ENCODE data around the gene PLD2.
A peak's percentile ranks its signal among the peaks of the same experiment; 100 is the strongest.

Gene PLD2

GRCh38 chr17:4840893-4841242 lies 33.9 kb downstream of the PLD2 start:
- peaks cover 0 to 3% (median 0%) of the 10 kb centered on the region in 5 donors for H3K36me3 ChIP-seq (ENCODE audit: control insufficient read depth in 5 of 5, insufficient read depth in 5 of 5, low read length in 5 of 5)
- H3K4me3 ChIP-seq (ENCODE audit: low read depth in 1 of 5, low read length in 5 of 5), result no peak overlapping the region
- H3K9me3 ChIP-seq (ENCODE audit: control insufficient read depth in 5 of 5, low read length in 5 of 5), result no peaks in the 10 kb centered on the region
- H3K4me1 ChIP-seq (ENCODE audit: control insufficient read depth in 5 of 5, insufficient read depth in 5 of 5, low read length in 5 of 5), result peaks cover 2 to 36% (median 22%) of the 10 kb centered on the region in 5 donors
- no peaks in the 10 kb centered on the region for H3K27me3 ChIP-seq (ENCODE audit: control insufficient read depth in 5 of 5, insufficient read depth in 4 of 5, low read length in 5 of 5)
- H3K27ac ChIP-seq (ENCODE audit: low read depth, low read length), result no peak overlapping the region
- H3K9ac ChIP-seq (ENCODE audit: low read length in 5 of 5), result peak overlapping the region in 1 of 5 donors; percentile 23

DNA sequence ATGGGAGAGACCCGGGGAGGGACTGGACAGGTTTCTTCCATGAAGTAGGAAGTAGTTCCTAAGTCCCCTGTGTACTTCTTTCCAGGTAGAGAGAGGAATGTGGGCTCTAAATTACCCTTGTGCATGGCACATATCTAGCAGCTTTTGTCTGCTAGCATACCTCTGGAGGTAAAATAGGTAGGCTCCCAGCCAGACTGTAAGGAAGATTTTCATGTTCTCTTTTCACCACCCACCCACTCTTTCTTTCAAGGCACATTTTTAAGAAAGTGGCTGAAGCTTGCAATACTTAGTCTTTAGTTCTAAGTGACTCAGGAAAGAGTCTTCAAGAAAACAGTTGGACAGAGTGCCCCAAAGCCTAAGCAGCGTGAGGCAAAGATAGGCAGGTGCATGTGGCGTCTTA lies 35.4 kb downstream of the PLD2 start:
- H3K4me1 ChIP-seq (ENCODE audit: control insufficient read depth in 5 of 5, insufficient read depth in 5 of 5, low read length in 5 of 5), result peaks cover 2 to 29% (median 17%) of the 10 kb centered on the region in 5 donors
- H3K4me3 ChIP-seq (ENCODE audit: low read depth in 1 of 5, low read length in 5 of 5), result no peak overlapping the region
- H3K27ac ChIP-seq (ENCODE audit: low read depth, low read length), result no peak overlapping the region
- peaks cover 0 to 6% (median 0%) of the 10 kb centered on the region in 5 donors for H3K36me3 ChIP-seq (ENCODE audit: control insufficient read depth in 5 of 5, insufficient read depth in 5 of 5, low read length in 5 of 5)
- no peak overlapping the region for H3K9ac ChIP-seq (ENCODE audit: low read length in 5 of 5)
- no peaks in the 10 kb centered on the region for H3K9me3 ChIP-seq (ENCODE audit: control insufficient read depth in 5 of 5, low read length in 5 of 5)
- no peaks in the 10 kb centered on the region for H3K27me3 ChIP-seq (ENCODE audit: control insufficient read depth in 5 of 5, insufficient read depth in 4 of 5, low read length in 5 of 5)

GRCh38 chr17:4843321-4844000 lies 36.5 kb downstream of the PLD2 start:
- Histone ChIP-seq H3K4me1 (ENCODE audit: control insufficient read depth in 5 of 5, insufficient read depth in 5 of 5, low read length in 5 of 5) (peaks cover 0 to 23% (median 6%) of the 10 kb centered on the region in 5 donors), H3K4me3 (ENCODE audit: low read depth in 1 of 5, low read length in 5 of 5) (no peak overlapping the region), H3K27me3 (ENCODE audit: control insufficient read depth in 5 of 5, insufficient read depth in 4 of 5, low read length in 5 of 5) (no peaks in the 10 kb centered on the region), H3K9me3 (ENCODE audit: control insufficient read depth in 5 of 5, low read length in 5 of 5) (no peaks in the 10 kb centered on the region), H3K36me3 (ENCODE audit: control insufficient read depth in 5 of 5, insufficient read depth in 5 of 5, low read length in 5 of 5) (peaks cover 0 to 3% (median 0%) of the 10 kb centered on the region in 5 donors), H3K9ac (ENCODE audit: low read length in 5 of 5) (no peak overlapping the region), H3K27ac (ENCODE audit: low read depth, low read length) (no peak overlapping the region)

DNA sequence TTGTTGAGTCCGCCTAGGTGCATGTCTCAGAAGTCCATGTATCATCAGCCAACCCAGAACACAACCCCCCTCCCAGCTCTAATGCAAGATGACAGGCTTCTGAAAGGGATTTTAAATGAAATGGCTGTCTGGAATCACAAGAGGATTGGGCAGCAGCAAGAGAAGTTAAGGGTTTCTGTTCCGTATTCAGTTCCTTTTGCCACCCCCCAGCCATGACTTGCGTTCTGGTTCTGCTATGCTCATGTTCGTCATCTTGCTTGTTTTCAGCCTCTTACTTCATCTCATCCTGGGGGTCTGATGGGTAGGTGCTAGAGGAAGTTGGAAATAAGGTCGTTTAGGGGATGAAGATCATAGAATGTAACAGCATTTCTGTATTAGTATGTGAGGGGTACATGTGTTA lies 38.2 kb downstream of the PLD2 start:
- Histone ChIP-seq H3K4me3 (ENCODE audit: low read depth in 1 of 5, low read length in 5 of 5) (no peak overlapping the region), H3K27ac (ENCODE audit: low read depth, low read length) (no peak overlapping the region), H3K9me3 (ENCODE audit: control insufficient read depth in 5 of 5, low read length in 5 of 5) (no peaks in the 10 kb centered on the region), H3K36me3 (ENCODE audit: control insufficient read depth in 5 of 5, insufficient read depth in 5 of 5, low read length in 5 of 5) (peaks cover 0 to 3% (median 2%) of the 10 kb centered on the region in 5 donors), H3K4me1 (ENCODE audit: control insufficient read depth in 5 of 5, insufficient read depth in 5 of 5, low read length in 5 of 5) (peaks cover 0 to 26% (median 0%) of the 10 kb centered on the region in 5 donors), H3K27me3 (ENCODE audit: control insufficient read depth in 5 of 5, insufficient read depth in 4 of 5, low read length in 5 of 5) (no peaks in the 10 kb centered on the region), H3K9ac (ENCODE audit: low read length in 5 of 5) (no peak overlapping the region)

- H3K4me1 ChIP-seq (ENCODE audit: control insufficient read depth in 5 of 5, insufficient read depth in 5 of 5, low read length in 5 of 5), result peaks cover 0 to 35% (median 0%) of the 10 kb centered on the region in 5 donors
- no peaks in the 10 kb centered on the region for H3K9me3 ChIP-seq (ENCODE audit: control insufficient read depth in 5 of 5, low read length in 5 of 5)
- H3K36me3 ChIP-seq (ENCODE audit: control insufficient read depth in 5 of 5, insufficient read depth in 5 of 5, low read length in 5 of 5), result peaks cover 0 to 3% (median 2%) of the 10 kb centered on the region in 5 donors
- no peak overlapping the region for H3K9ac ChIP-seq (ENCODE audit: low read length in 5 of 5)
- H3K4me3 ChIP-seq (ENCODE audit: low read depth in 1 of 5, low read length in 5 of 5), result no peak overlapping the region
- H3K27ac ChIP-seq (ENCODE audit: low read depth, low read length), result no peak overlapping the region
- no peaks in the 10 kb centered on the region for H3K27me3 ChIP-seq (ENCODE audit: control insufficient read depth in 5 of 5, insufficient read depth in 4 of 5, low read length in 5 of 5)
Measured at GRCh38 chr17:4846635-4847390, 39.9 kb downstream of the PLD2 start.

- Histone ChIP-seq H3K4me1 (ENCODE audit: control insufficient read depth in 5 of 5, insufficient read depth in 5 of 5, low read length in 5 of 5) (peaks cover 0 to 28% (median 0%) of the 10 kb centered on the region in 5 donors), H3K9ac (ENCODE audit: low read length in 5 of 5) (no peak overlapping the region), H3K4me3 (ENCODE audit: low read depth in 1 of 5, low read length in 5 of 5) (no peak overlapping the region)
Measured at GRCh38 chr17:4849011-4849536, 42.1 kb downstream of the PLD2 start.

DNA sequence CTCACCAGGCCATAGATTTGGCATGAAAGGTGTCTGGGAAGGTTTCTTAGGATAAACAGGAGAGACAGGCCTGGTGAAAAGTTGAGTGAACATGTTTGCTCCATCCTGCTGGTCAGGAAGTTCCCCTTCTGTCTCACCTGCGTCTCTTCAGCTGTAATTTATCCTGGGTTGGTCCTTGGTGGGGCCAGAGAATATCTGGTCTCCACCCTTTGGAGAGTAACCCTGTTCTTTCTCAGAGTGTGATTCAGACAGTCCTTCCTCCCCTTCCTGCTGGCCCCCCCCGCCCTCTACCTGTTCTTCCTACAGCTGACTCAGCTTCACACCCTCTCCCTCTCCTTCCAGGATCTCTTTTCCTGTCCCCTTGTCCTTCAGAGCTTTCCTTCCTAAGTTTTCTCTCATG lies 43.3 kb downstream of the PLD2 start:
- no peaks in the 10 kb centered on the region for H3K27me3 ChIP-seq (ENCODE audit: control insufficient read depth in 5 of 5, insufficient read depth in 4 of 5, low read length in 5 of 5)
- no peak overlapping the region for H3K9ac ChIP-seq (ENCODE audit: low read length in 5 of 5)
- H3K36me3 ChIP-seq (ENCODE audit: control insufficient read depth in 5 of 5, insufficient read depth in 5 of 5, low read length in 5 of 5), result peaks cover 0 to 10% (median 5%) of the 10 kb centered on the region in 5 donors
- H3K4me1 ChIP-seq (ENCODE audit: control insufficient read depth in 5 of 5, insufficient read depth in 5 of 5, low read length in 5 of 5), result peaks cover 0 to 20% (median 0%) of the 10 kb centered on the region in 5 donors
- H3K9me3 ChIP-seq (ENCODE audit: control insufficient read depth in 5 of 5, low read length in 5 of 5), result no peaks in the 10 kb centered on the region
- H3K4me3 ChIP-seq (ENCODE audit: low read depth in 1 of 5, low read length in 5 of 5), result no peak overlapping the region
- no peak overlapping the region for H3K27ac ChIP-seq (ENCODE audit: low read depth, low read length)

More at GRCh38 chr17:4849011-4849536, 42.1 kb downstream of the PLD2 start:
- H3K27ac ChIP-seq (ENCODE audit: low read depth, low read length), result no peak overlapping the region
- peaks cover 0 to 5% (median 2%) of the 10 kb centered on the region in 5 donors for H3K36me3 ChIP-seq (ENCODE audit: control insufficient read depth in 5 of 5, insufficient read depth in 5 of 5, low read length in 5 of 5)
- H3K9me3 ChIP-seq (ENCODE audit: control insufficient read depth in 5 of 5, low read length in 5 of 5), result no peaks in the 10 kb centered on the region
- no peaks in the 10 kb centered on the region for H3K27me3 ChIP-seq (ENCODE audit: control insufficient read depth in 5 of 5, insufficient read depth in 4 of 5, low read length in 5 of 5)

GRCh38 chr17:4851084-4851483 lies 44.1 kb downstream of the PLD2 start:
- H3K27me3 ChIP-seq (ENCODE audit: control insufficient read depth in 5 of 5, insufficient read depth in 4 of 5, low read length in 5 of 5), result no peaks in the 10 kb centered on the region
- peaks cover 0 to 20% (median 0%) of the 10 kb centered on the region in 5 donors for H3K4me1 ChIP-seq (ENCODE audit: control insufficient read depth in 5 of 5, insufficient read depth in 5 of 5, low read length in 5 of 5)
- no peaks in the 10 kb centered on the region for H3K9me3 ChIP-seq (ENCODE audit: control insufficient read depth in 5 of 5, low read length in 5 of 5)
- no peak overlapping the region for H3K9ac ChIP-seq (ENCODE audit: low read length in 5 of 5)
- H3K36me3 ChIP-seq (ENCODE audit: control insufficient read depth in 5 of 5, insufficient read depth in 5 of 5, low read length in 5 of 5), result peaks cover 0 to 10% (median 5%) of the 10 kb centered on the region in 5 donors
- H3K27ac ChIP-seq (ENCODE audit: low read depth, low read length), result no peak overlapping the region
- H3K4me3 ChIP-seq (ENCODE audit: low read depth in 1 of 5, low read length in 5 of 5), result no peak overlapping the region

DNA sequence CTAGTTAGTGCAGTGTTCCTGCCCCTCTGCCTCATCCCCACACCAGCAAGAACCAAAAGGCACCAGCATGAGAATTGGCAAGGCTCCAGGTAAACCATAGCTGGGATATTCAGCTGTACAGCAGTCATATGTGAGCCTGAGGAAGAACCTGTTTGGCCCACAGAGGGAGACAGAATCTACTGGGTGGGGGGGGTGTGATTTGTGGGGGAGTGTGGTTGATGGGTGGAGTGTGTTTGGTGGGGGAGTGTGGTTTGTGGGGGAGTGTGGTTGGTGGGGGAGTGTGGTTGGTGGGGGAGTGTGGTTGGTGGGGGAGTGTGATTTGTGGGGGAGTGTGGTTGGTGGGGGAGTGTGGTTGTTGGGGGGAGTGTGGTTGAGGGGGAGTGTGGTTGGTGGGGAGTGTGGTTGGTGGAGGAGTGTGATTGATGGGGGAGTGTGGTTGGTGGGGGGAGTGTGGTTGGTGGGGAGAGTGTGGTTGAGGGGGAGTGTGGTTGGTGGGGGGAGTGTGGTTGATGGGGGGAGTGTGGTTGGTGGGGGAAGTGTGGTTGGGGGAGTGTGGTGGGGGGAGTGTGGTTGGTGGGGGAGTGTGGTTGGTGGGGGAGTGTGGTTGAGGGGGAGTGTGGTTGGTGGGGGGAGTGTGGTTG lies 45.7 kb downstream of the PLD2 start:
- Histone ChIP-seq H3K9me3 (ENCODE audit: control insufficient read depth in 5 of 5, low read length in 5 of 5) (no peaks in the 10 kb centered on the region), H3K27ac (ENCODE audit: low read depth, low read length) (no peak overlapping the region), H3K4me3 (ENCODE audit: low read depth in 1 of 5, low read length in 5 of 5) (no peak overlapping the region), H3K4me1 (ENCODE audit: control insufficient read depth in 5 of 5, insufficient read depth in 5 of 5, low read length in 5 of 5) (peaks cover under 1 to 36% (median 2%) of the 10 kb centered on the region in 5 donors), H3K36me3 (ENCODE audit: control insufficient read depth in 5 of 5, insufficient read depth in 5 of 5, low read length in 5 of 5) (peaks cover 0 to 10% (median 5%) of the 10 kb centered on the region in 5 donors), H3K9ac (ENCODE audit: low read length in 5 of 5) (no peak overlapping the region), H3K27me3 (ENCODE audit: control insufficient read depth in 5 of 5, insufficient read depth in 4 of 5, low read length in 5 of 5) (no peaks in the 10 kb centered on the region)

All from subcutaneous abdominal adipose tissue (tissue), 5 donors.